Measurements from ENCODE around the gene SSB. TPM values are rescaled to one million over a fixed set of nuclear protein-coding genes. Genes with fewer than 3 reads are reported as not detected.

SSB gene
- total and polyA plus RNA-seq, 2 donors (not counting 1 experiment from before 2014, with no cell fraction given) = 17.7 to 81.3 TPM

- no peaks in the 10 kb centered on the region for H3K9me3 ChIP-seq (ENCODE audit: control extremely low read depth in 1 of 3, control insufficient read depth in 2 of 3, insufficient read depth in 1 of 3, low read length in 2 of 3)
- H3K27me3 ChIP-seq (replicated peaks in 1 of 4; ENCODE audit: control extremely low read depth in 1 of 4, control insufficient read depth in 3 of 4, insufficient read depth in 4 of 4, low read length in 3 of 4) = no peaks in the 10 kb centered on the region
- no peaks in the 10 kb centered on the region for H4K20me1 ChIP-seq (ENCODE audit: control insufficient read depth, insufficient read depth, low read length, poor library complexity, severe bottlenecking)
- CTCF ChIA-PET = interaction anchor here (0.7 to 1.0 kb wide), 3 partner anchors 32 to 1874 kb away, joined by 3 to 4 read pairs (median 3); no protein-coding TSS in a partner anchor
- no peak for DNase-seq
- H3K27ac ChIP-seq (ENCODE audit: low read length in 2 of 2) = no peak overlapping the region
- no peaks in the 10 kb centered on the region for H3K9me3 Mint-ChIP-seq (ENCODE audit: insufficient read depth)
- H2AFZ ChIP-seq (ENCODE audit: insufficient read depth, low read depth, low read length, poor library complexity, severe bottlenecking) = no peak overlapping the region
- no peak overlapping the region for H3K27ac Mint-ChIP-seq
- ATAC-seq (ENCODE audit: low read depth) = no peak
- H3K9ac ChIP-seq (ENCODE audit: low read length) = no peak overlapping the region
- no peak overlapping the region for H3K4me3 Mint-ChIP-seq
- POLR2A ChIA-PET = no interaction called here
- H3K4me3 ChIP-seq (ENCODE audit: control extremely low read depth in 1 of 5, extremely low read depth in 1 of 5, insufficient read depth in 1 of 5, low read depth in 2 of 5, low read length in 4 of 5) = no peak overlapping the region
- H3K27me3 Mint-ChIP-seq = peaks cover 10% of the 10 kb centered on the region
- H3K79me2 ChIP-seq (ENCODE audit: control insufficient read depth, insufficient read depth, low read length) = no peaks in the 10 kb centered on the region
- H3K36me3 ChIP-seq (replicated peaks in 1 of 2; ENCODE audit: control extremely low read depth in 1 of 2, control insufficient read depth in 1 of 2, extremely low read depth in 1 of 2, insufficient read depth in 2 of 2, low read length in 1 of 2) = no peaks in the 10 kb centered on the region
- WGBS (ENCODE audit: insufficient coverage) = no CpG with 5 or more reads among the region's 4 CpGs
- H3K4me1 Mint-ChIP-seq = no peaks in the 10 kb centered on the region
- no peaks in the 10 kb centered on the region for H3K4me1 ChIP-seq (ENCODE audit: control insufficient read depth in 2 of 2, insufficient read depth in 2 of 2, low read length in 2 of 2)
- TF ChIP-seq CTCF (IDR thresholded peaks at IDR 0.05) (no peak), EZH2 (IDR thresholded peaks at IDR 0.05; ENCODE audit: borderline replicate concordance, insufficient read depth, low read depth, low read length, poor library complexity, severe bottlenecking) (no peak)
- intact Hi-C loops (cut with micrococcal nuclease) = no loop called here
- no peak overlapping the region for H3K4me2 ChIP-seq (replicated peaks; ENCODE audit: low read depth, low read length, poor library complexity, severe bottlenecking)
Observed at GRCh38 chr2:169781249-169782013, 17.2 kb upstream of the SSB start.

- Mint-ChIP-seq H3K9me3 (ENCODE audit: insufficient read depth) (no peaks in the 10 kb centered on the region), H3K27me3 (peaks cover 11% of the 10 kb centered on the region), H3K4me3 (no peak overlapping the region), H3K27ac (no peak overlapping the region), H3K4me1 (no peaks in the 10 kb centered on the region)
- H3K9ac ChIP-seq (ENCODE audit: low read length) = no peak overlapping the region
- DNase-seq = no peak
- H3K4me1 ChIP-seq (ENCODE audit: control insufficient read depth in 2 of 2, insufficient read depth in 2 of 2, low read length in 2 of 2) = no peaks in the 10 kb centered on the region
- CTCF ChIA-PET = no interaction called here
- no peak overlapping the region for H2AFZ ChIP-seq (ENCODE audit: insufficient read depth, low read depth, low read length, poor library complexity, severe bottlenecking)
- WGBS (ENCODE audit: insufficient coverage) = no CpG with 5 or more reads among the region's 1 CpG
- no peak overlapping the region for H3K4me3 ChIP-seq (ENCODE audit: control extremely low read depth in 1 of 5, extremely low read depth in 1 of 5, insufficient read depth in 1 of 5, low read depth in 2 of 5, low read length in 4 of 5)
- ATAC-seq (ENCODE audit: low read depth) = no peak
- POLR2A ChIA-PET = no interaction called here
- H3K4me2 ChIP-seq (replicated peaks; ENCODE audit: low read depth, low read length, poor library complexity, severe bottlenecking) = no peak overlapping the region
- H3K79me2 ChIP-seq (ENCODE audit: control insufficient read depth, insufficient read depth, low read length) = no peaks in the 10 kb centered on the region
- no peak for TF ChIP-seq EZH2 (IDR thresholded peaks at IDR 0.05; ENCODE audit: borderline replicate concordance, insufficient read depth, low read depth, low read length, poor library complexity, severe bottlenecking)
- no peak for TF ChIP-seq CTCF (IDR thresholded peaks at IDR 0.05)
- no peaks in the 10 kb centered on the region for H4K20me1 ChIP-seq (ENCODE audit: control insufficient read depth, insufficient read depth, low read length, poor library complexity, severe bottlenecking)
- intact Hi-C loops (cut with micrococcal nuclease) = no loop called here
- no peaks in the 10 kb centered on the region for H3K36me3 ChIP-seq (replicated peaks in 1 of 2; ENCODE audit: control extremely low read depth in 1 of 2, control insufficient read depth in 1 of 2, extremely low read depth in 1 of 2, insufficient read depth in 2 of 2, low read length in 1 of 2)
- no peaks in the 10 kb centered on the region for H3K27me3 ChIP-seq (replicated peaks in 1 of 4; ENCODE audit: control extremely low read depth in 1 of 4, control insufficient read depth in 3 of 4, insufficient read depth in 4 of 4, low read length in 3 of 4)
- H3K9me3 ChIP-seq (ENCODE audit: control extremely low read depth in 1 of 3, control insufficient read depth in 2 of 3, insufficient read depth in 1 of 3, low read length in 2 of 3) = no peaks in the 10 kb centered on the region
- no peak overlapping the region for H3K27ac ChIP-seq (ENCODE audit: low read length in 2 of 2)
Observed at GRCh38 chr2:169782513-169782912, 16.2 kb upstream of the SSB start.

Measured in B cell (primary cell).